ENCODE results near the gene CARMIL1.

The CARMIL1 gene

GRCh38 chr6:25403150-25403549, 124.0 kb downstream of the CARMIL1 start:
- Histone ChIP-seq H3K4me2 (peak overlapping the region; percentile 93), H3K9ac (peak overlapping the region; percentile 15; the same call in 1 of the 2 replicates), H3K27me3 (ENCODE audit: insufficient read depth, low read depth) (no peaks in the 10 kb centered on the region), H3K4me3 (IDR thresholded peaks at IDR 0.05; ENCODE audit: insufficient read depth, low read depth, low read length) (no peak overlapping the region), H3K27ac (peak overlapping the region; percentile 87), H3K36me3 (ENCODE audit: insufficient read depth) (no peaks in the 10 kb centered on the region), H4K20me1 (ENCODE audit: insufficient read depth) (no peaks in the 10 kb centered on the region), H3K79me2 (ENCODE audit: insufficient read depth, low read depth) (peaks cover 23% of the 10 kb centered on the region; the same call in 1 of the 2 replicates), H2AFZ (ENCODE audit: low read depth) (no peak overlapping the region), H3K4me1 (ENCODE audit: low read depth, poor library complexity, severe bottlenecking) (peaks cover 92% of the 10 kb centered on the region)
- TF ChIP-seq CTCF (conservative IDR thresholded peaks at IDR 0.05; ENCODE audit: low read depth, low read length) = no peak

GRCh38 chr6:25404091-25404490, 124.9 kb downstream of the CARMIL1 start:
- H3K9ac ChIP-seq = peak overlapping the region; percentile 53; the same call in 1 of the 2 replicates
- H3K27me3 ChIP-seq (ENCODE audit: insufficient read depth, low read depth) = no peaks in the 10 kb centered on the region
- peak overlapping the region; percentile 87 for H3K27ac ChIP-seq
- H3K4me2 ChIP-seq = peak overlapping the region; percentile 93
- peak overlapping the region; percentile 32; the same call in 1 of the 2 replicates for H2AFZ ChIP-seq (ENCODE audit: low read depth)
- no peak overlapping the region for H3K4me3 ChIP-seq (IDR thresholded peaks at IDR 0.05; ENCODE audit: insufficient read depth, low read depth, low read length)
- H3K4me1 ChIP-seq (ENCODE audit: low read depth, poor library complexity, severe bottlenecking) = peaks cover 94% of the 10 kb centered on the region
- H3K79me2 ChIP-seq (ENCODE audit: insufficient read depth, low read depth) = peaks cover 31% of the 10 kb centered on the region; the same call in 1 of the 2 replicates
- no peak for TF ChIP-seq CTCF (conservative IDR thresholded peaks at IDR 0.05; ENCODE audit: low read depth, low read length)
- no peaks in the 10 kb centered on the region for H4K20me1 ChIP-seq (ENCODE audit: insufficient read depth)
- no peaks in the 10 kb centered on the region for H3K36me3 ChIP-seq (ENCODE audit: insufficient read depth)

- peak overlapping the region; percentile 32; the same call in 1 of the 2 replicates for H2AFZ ChIP-seq (ENCODE audit: low read depth)
- peak overlapping the region; percentile 87 for H3K27ac ChIP-seq
- TF ChIP-seq CTCF (conservative IDR thresholded peaks at IDR 0.05; ENCODE audit: low read depth, low read length) = no peak
- H3K27me3 ChIP-seq (ENCODE audit: insufficient read depth, low read depth) = no peaks in the 10 kb centered on the region
- peak overlapping the region; percentile 53; the same call in 1 of the 2 replicates for H3K9ac ChIP-seq
- H3K79me2 ChIP-seq (ENCODE audit: insufficient read depth, low read depth) = peaks cover 37% of the 10 kb centered on the region; the same call in 1 of the 2 replicates
- peaks cover 98% of the 10 kb centered on the region for H3K4me1 ChIP-seq (ENCODE audit: low read depth, poor library complexity, severe bottlenecking)
- H4K20me1 ChIP-seq (ENCODE audit: insufficient read depth) = no peaks in the 10 kb centered on the region
- H3K4me3 ChIP-seq (IDR thresholded peaks at IDR 0.05; ENCODE audit: insufficient read depth, low read depth, low read length) = no peak overlapping the region
- peak overlapping the region; percentile 93 for H3K4me2 ChIP-seq
- no peaks in the 10 kb centered on the region for H3K36me3 ChIP-seq (ENCODE audit: insufficient read depth)
These were observed 125.6 kb downstream of the CARMIL1 start for GRCh38 chr6:25404693-25405169.

GRCh38 chr6:25405442-25405841, 126.3 kb downstream of the CARMIL1 start:
- Histone ChIP-seq H3K79me2 (ENCODE audit: insufficient read depth, low read depth) (peaks cover 44% of the 10 kb centered on the region; the same call in 1 of the 2 replicates), H4K20me1 (ENCODE audit: insufficient read depth) (no peaks in the 10 kb centered on the region), H3K27ac (peak overlapping the region; percentile 87), H3K9ac (peak overlapping the region; percentile 53; the same call in 1 of the 2 replicates), H3K4me1 (ENCODE audit: low read depth, poor library complexity, severe bottlenecking) (peaks cover 98% of the 10 kb centered on the region), H3K4me2 (peak overlapping the region; percentile 93), H2AFZ (ENCODE audit: low read depth) (no peak overlapping the region), H3K27me3 (ENCODE audit: insufficient read depth, low read depth) (no peaks in the 10 kb centered on the region), H3K4me3 (IDR thresholded peaks at IDR 0.05; ENCODE audit: insufficient read depth, low read depth, low read length) (no peak overlapping the region), H3K36me3 (ENCODE audit: insufficient read depth) (no peaks in the 10 kb centered on the region)
- TF ChIP-seq CTCF (conservative IDR thresholded peaks at IDR 0.05; ENCODE audit: low read depth, low read length) = no peak

Measured in KMS-11 (cell line).